Mesendoderm (in vitro differentiated cells): ENCODE data around the gene RPS6KL1.
A peak's percentile ranks its signal among the peaks of the same experiment; 100 is the strongest.
"Not testable (repeated sequence)": the region's sequence is repeated elsewhere in the genome, so short reads cannot be mapped to it uniquely, and the experiment has no call there.

Experiments
- DNase-seq: peaks from one replicate; pipeline ENCODE4 v3.0.0; 2013
- H2AK5ac ChIP-seq: 2 replicates; pipeline ENCODE4 v1.6.1; 2013; ENCODE audit warnings: low read length, inconsistent platforms
- H2BK120ac ChIP-seq: 2 replicates; pipeline ENCODE4 v1.6.1; 2013; ENCODE audit warnings: low read depth, mild to moderate bottlenecking, low read length, moderate library complexity, mixed read lengths
- H2BK15ac ChIP-seq: replicated peaks from 2 replicates; pipeline ENCODE4 v1.6.1; 2013; ENCODE audit warnings: low read depth, mild to moderate bottlenecking, moderate library complexity
- H2BK5ac ChIP-seq: 2 replicates; pipeline ENCODE4 v1.6.1; 2013; ENCODE audit warnings: low read length, inconsistent platforms
- H3K18ac ChIP-seq: 2 replicates; pipeline ENCODE4 v1.6.1; 2013; ENCODE audit warnings: mild to moderate bottlenecking, low read length, mixed read lengths
- H3K23ac ChIP-seq: one replicate; pipeline ENCODE4 v1.6.1; 2013; ENCODE audit warnings: low read length
- H3K27ac ChIP-seq: 2 replicates; pipeline ENCODE4 v1.5.1; 2013; ENCODE audit warnings: low read depth, mild to moderate bottlenecking, inconsistent platforms, low read length, moderate library complexity
- H3K27me3 ChIP-seq: 2 replicates; pipeline ENCODE4 v1.6.1; 2013; ENCODE audit warnings: low read length, control low read depth, mild to moderate bottlenecking, inconsistent platforms; ENCODE audit not compliant: insufficient read depth, poor library complexity
- H3K36me3 ChIP-seq: 2 replicates; pipeline ENCODE4 v1.6.1; 2013; ENCODE audit warnings: low read length, inconsistent platforms; ENCODE audit not compliant: control insufficient read depth, insufficient read depth
- H3K4ac ChIP-seq: one replicate; pipeline ENCODE4 v1.6.1; 2013; ENCODE audit warnings: low read depth, mild to moderate bottlenecking, low read length, moderate library complexity
- H3K4me1 ChIP-seq: 2 replicates; pipeline ENCODE4 v1.6.1; 2013; ENCODE audit warnings: low read depth, low read length, inconsistent platforms; ENCODE audit not compliant: control insufficient read depth
- H3K4me2 ChIP-seq: 2 replicates; pipeline ENCODE4 v1.6.1; 2013; ENCODE audit warnings: low read length
- H3K4me3 ChIP-seq: 2 replicates; pipeline ENCODE4 v1.5.1; 2013; ENCODE audit warnings: mild to moderate bottlenecking, low read length
- H3K56ac ChIP-seq: one replicate; pipeline ENCODE4 v1.6.1; 2013; ENCODE audit warnings: low read length
- H3K79me1 ChIP-seq: 2 replicates; pipeline ENCODE4 v1.6.1; 2013; ENCODE audit warnings: low read length, inconsistent platforms
- H3K79me2 ChIP-seq: 2 replicates; pipeline ENCODE4 v1.6.1; 2013; ENCODE audit warnings: mild to moderate bottlenecking, low read length; ENCODE audit not compliant: control insufficient read depth, insufficient read depth
- H3K9ac ChIP-seq: 2 replicates; pipeline ENCODE4 v1.6.1; 2013; ENCODE audit warnings: low read length, inconsistent platforms
- H4K5ac ChIP-seq: one replicate; pipeline ENCODE4 v1.6.1; 2013; ENCODE audit warnings: low read length
- H4K8ac ChIP-seq: one replicate; pipeline ENCODE4 v1.6.1; 2013; ENCODE audit warnings: low read depth, mild to moderate bottlenecking, control low read depth, low read length, moderate library complexity
- WGBS: extraction: QIAGEN DNeasy Blood & Tissue Kit; methylation state at CpG from one replicate; pipeline ENCODE4 v1.1.7; 2013; ENCODE audit warnings: low lambda C conversion rate, missing lambda C conversion rate; ENCODE audit not compliant: insufficient coverage; ENCODE audit errors: extremely low coverage; 5-methylcytosine and 5-hydroxymethylcytosine counted together

RPS6KL1 gene

DNA sequence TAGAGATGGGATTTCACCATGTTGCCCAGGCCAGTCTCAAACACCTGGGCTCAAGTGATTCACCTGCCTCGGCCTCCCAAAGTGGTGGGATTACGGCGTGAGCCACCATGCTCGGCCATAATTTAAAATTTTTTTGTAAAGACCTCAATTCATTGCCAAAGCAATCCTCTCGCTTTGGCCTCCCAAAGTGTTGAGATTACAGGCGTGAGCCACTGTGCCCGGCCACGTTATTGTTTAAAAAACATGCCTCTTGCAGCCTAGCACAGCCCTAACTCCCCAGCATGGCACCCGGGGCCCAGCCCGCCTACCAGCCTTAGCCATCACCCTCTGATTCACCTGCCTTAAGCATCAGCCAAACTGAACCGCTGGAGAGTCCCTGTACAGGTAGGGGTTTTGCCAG is 13.1 kb upstream of the RPS6KL1 start:
- H3K56ac ChIP-seq: no peak overlapping the region
- no peaks in the 10 kb centered on the region for H3K27me3 ChIP-seq
- no peak overlapping the region for H2AK5ac ChIP-seq
- H2BK5ac ChIP-seq: no peak overlapping the region
- H3K23ac ChIP-seq: no peak overlapping the region
- no CpG with 5 or more reads among the region's 11 CpGs for WGBS
- H3K4me2 ChIP-seq: no peak overlapping the region
- no peak for DNase-seq
- H4K5ac ChIP-seq: no peak overlapping the region
- H3K27ac ChIP-seq: no peak overlapping the region
- H3K4me1 ChIP-seq: no peaks in the 10 kb centered on the region
- H3K79me2 ChIP-seq: no peaks in the 10 kb centered on the region
- no peaks in the 10 kb centered on the region for H3K36me3 ChIP-seq
- no peak overlapping the region for H3K18ac ChIP-seq
- H3K79me1 ChIP-seq: no peaks in the 10 kb centered on the region
- no peak overlapping the region for H2BK120ac ChIP-seq
- H4K8ac ChIP-seq: no peak overlapping the region
- no peak overlapping the region for H3K9ac ChIP-seq
- H2BK15ac ChIP-seq: no peak overlapping the region
- H3K4me3 ChIP-seq: no peak overlapping the region
- no peak overlapping the region for H3K4ac ChIP-seq

DNA sequence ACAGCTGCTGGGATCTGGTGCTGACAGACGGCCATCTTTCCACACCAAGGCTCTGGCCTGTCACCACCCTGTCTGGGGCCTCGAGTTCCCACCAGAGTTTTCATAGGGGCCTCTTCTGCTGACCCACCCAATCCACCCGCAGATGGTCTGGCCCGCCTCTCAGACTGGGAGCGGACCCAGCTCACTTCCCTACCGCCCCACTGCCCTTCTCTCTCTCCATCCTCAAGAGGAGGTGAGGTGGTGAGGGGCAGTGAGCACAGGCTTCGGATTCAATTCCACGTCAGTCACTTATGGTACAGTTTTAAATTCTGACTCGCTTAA is 12.3 kb upstream of the RPS6KL1 start:
- Histone ChIP-seq H3K9ac (no peak overlapping the region), H2AK5ac (no peak overlapping the region), H3K27ac (no peak overlapping the region), H3K23ac (no peak overlapping the region), H2BK5ac (no peak overlapping the region), H2BK120ac (no peak overlapping the region), H3K56ac (no peak overlapping the region), H3K4me2 (no peak overlapping the region), H3K27me3 (no peaks in the 10 kb centered on the region), H3K79me1 (no peaks in the 10 kb centered on the region), H3K79me2 (no peaks in the 10 kb centered on the region), H3K18ac (no peak overlapping the region), H4K8ac (no peak overlapping the region), H4K5ac (no peak overlapping the region), H3K4me1 (no peaks in the 10 kb centered on the region), H3K4ac (no peak overlapping the region), H3K4me3 (no peak overlapping the region), H3K36me3 (no peaks in the 10 kb centered on the region), H2BK15ac (no peak overlapping the region)
- DNase-seq: no peak
- no CpG with 5 or more reads among the region's 9 CpGs for WGBS

DNA sequence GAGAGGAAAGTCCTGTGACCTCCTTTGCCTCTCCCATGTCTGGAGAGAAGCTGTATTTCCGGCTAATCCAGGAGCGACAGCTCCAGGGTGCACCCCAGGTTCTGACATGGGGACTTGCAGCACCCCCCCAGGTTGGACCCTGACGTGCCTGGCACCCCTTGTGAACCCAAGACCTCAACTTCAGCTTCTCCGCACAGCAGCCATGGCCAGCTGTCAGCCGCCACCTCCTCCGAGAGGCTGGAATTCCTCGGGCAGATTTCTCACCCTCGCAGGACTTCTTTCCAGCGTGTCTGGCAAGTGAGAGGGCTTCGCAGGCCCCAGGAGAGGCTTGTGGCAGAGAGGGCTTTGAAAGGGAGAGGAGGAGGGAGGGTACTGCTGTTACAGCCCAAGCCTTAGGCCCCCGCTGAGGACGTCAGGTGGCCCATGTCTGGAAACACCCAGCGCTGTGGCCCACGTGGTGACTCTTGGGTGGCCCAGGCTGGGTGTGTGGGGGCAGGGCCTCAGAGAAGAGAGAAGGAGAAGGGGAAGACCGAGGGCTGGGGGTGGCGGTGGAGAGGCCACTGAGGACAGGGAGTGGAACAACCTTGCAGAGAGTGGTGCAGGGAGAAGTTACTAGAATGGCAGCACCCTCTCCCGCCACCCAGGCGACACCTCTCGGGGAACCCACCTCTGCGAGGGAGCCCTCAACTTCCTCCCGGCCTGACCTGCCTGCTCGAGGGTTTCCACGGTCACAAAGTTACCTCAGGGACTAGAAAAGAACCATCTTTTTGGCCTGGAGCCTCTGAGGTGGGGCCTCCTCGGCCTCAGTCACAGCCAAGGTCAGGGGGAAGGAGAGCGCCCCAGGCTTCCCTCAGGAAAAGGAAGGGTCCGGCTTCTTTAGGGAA is 11.7 kb upstream of the RPS6KL1 start:
- H2AK5ac ChIP-seq: no peak overlapping the region
- no peak overlapping the region for H3K4ac ChIP-seq
- H3K27ac ChIP-seq: no peak overlapping the region
- H3K23ac ChIP-seq: no peak overlapping the region
- H2BK15ac ChIP-seq: no peak overlapping the region
- WGBS: no CpG with 5 or more reads among the region's 26 CpGs
- peak overlapping the region; percentile 58 for H3K56ac ChIP-seq
- no peak overlapping the region for H2BK5ac ChIP-seq
- no peak overlapping the region for H3K4me2 ChIP-seq
- H3K36me3 ChIP-seq: no peaks in the 10 kb centered on the region
- H3K79me2 ChIP-seq: no peaks in the 10 kb centered on the region
- no peak overlapping the region for H3K4me3 ChIP-seq
- no peak overlapping the region for H4K8ac ChIP-seq
- H3K4me1 ChIP-seq: no peaks in the 10 kb centered on the region
- H3K18ac ChIP-seq: no peak overlapping the region
- no peak overlapping the region for H3K9ac ChIP-seq
- H3K27me3 ChIP-seq: no peaks in the 10 kb centered on the region
- no peaks in the 10 kb centered on the region for H3K79me1 ChIP-seq
- H2BK120ac ChIP-seq: no peak overlapping the region
- DNase-seq: peak; percentile 61
- H4K5ac ChIP-seq: no peak overlapping the region

DNA sequence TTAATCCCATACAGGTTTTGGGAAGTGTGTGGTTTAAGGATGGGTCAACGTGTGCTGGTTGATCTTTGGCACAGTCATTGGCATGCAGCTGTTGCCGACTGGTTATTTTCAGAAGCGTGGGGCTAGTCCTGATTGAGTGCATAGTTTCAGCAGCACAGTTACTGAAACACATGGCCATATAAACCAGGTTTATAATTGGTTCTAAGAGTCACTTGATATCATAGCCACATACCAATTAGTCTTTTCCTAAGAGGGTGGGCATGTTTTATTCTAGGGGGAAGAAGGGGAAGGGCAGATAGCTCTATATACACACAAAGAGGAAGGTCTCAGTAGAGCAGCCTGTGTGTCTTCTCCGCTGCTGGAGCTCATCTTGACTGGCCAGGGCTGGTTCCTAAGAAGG is 11.0 kb upstream of the RPS6KL1 start:
- Histone ChIP-seq H2BK120ac (no peak overlapping the region), H4K5ac (no peak overlapping the region), H3K4me2 (no peak overlapping the region), H3K9ac (no peak overlapping the region), H3K23ac (no peak overlapping the region), H3K36me3 (no peaks in the 10 kb centered on the region), H3K18ac (no peak overlapping the region), H2AK5ac (no peak overlapping the region), H3K56ac (no peak overlapping the region), H3K4me1 (no peaks in the 10 kb centered on the region), H3K27me3 (no peaks in the 10 kb centered on the region), H3K27ac (no peak overlapping the region), H3K4ac (no peak overlapping the region), H2BK5ac (no peak overlapping the region), H3K79me1 (no peaks in the 10 kb centered on the region), H3K4me3 (no peak overlapping the region), H3K79me2 (no peaks in the 10 kb centered on the region), H4K8ac (no peak overlapping the region), H2BK15ac (no peak overlapping the region)
- no peak for DNase-seq
- WGBS: no CpG with 5 or more reads among the region's 4 CpGs

DNA sequence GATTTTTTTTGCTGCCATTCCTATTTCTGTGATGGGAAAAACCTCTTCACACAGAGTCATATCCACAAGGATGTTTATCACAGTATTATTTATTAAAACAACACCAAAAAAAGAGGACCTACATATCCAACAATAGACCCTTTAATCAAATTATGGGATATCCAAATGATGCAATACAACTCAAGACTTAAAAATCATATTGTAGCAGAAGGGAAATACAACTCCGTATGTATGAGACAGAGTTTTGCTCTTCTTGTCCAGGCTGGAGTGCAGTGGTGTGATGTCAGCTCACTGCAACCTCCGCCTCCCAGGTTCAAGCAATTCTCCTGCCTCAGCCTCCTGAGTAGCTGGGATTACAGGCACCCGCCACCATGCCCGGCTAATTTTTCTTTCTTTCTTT is 9.9 kb upstream of the RPS6KL1 start:
- not testable (repeated sequence) for H3K36me3 ChIP-seq, H3K9ac ChIP-seq, H3K23ac ChIP-seq, H2BK120ac ChIP-seq, H4K5ac ChIP-seq, H3K4me3 ChIP-seq, H3K4me1 ChIP-seq, DNase-seq, H3K27ac ChIP-seq, H3K18ac ChIP-seq, H3K27me3 ChIP-seq, H2BK5ac ChIP-seq, H4K8ac ChIP-seq, H3K4me2 ChIP-seq, H3K79me1 ChIP-seq, H2BK15ac ChIP-seq, H2AK5ac ChIP-seq, H3K56ac ChIP-seq, H3K79me2 ChIP-seq, H3K4ac ChIP-seq
- no CpG with 5 or more reads among the region's 4 CpGs for WGBS

DNA sequence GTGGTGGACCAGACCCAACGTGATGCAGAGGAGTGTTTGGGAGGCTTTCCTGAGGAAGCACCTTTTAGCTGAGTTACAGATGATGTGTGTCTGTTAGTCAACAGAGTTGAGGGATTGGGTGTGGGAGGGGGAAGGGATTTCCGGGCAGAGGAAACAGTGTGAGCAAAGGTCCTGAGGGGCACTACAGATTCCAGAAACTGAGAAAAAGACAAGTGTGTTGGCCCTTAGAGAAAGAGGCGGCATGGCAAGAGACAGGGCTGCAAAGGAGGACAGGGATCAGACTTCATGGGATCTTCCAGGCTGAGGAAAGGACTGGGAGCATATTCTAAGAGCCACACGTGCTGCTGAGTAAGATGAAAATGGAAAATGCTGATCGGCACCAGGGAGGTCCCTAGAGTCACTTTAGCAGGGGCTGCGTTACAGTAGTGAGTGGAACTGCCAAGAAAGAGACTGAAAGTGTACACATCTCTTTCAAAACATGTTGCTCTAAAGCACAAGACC is 9.4 kb upstream of the RPS6KL1 start:
- Histone ChIP-seq H3K27me3 (no peaks in the 10 kb centered on the region), H3K4me1 (no peaks in the 10 kb centered on the region), H3K9ac (no peak overlapping the region), H2BK5ac (no peak overlapping the region), H3K79me1 (no peaks in the 10 kb centered on the region), H2BK120ac (no peak overlapping the region), H3K36me3 (no peaks in the 10 kb centered on the region), H3K4me2 (no peak overlapping the region), H3K18ac (no peak overlapping the region), H3K79me2 (no peaks in the 10 kb centered on the region), H3K56ac (no peak overlapping the region), H4K5ac (no peak overlapping the region), H2BK15ac (no peak overlapping the region), H3K27ac (no peak overlapping the region), H3K4me3 (no peak overlapping the region), H2AK5ac (no peak overlapping the region), H4K8ac (no peak overlapping the region), H3K4ac (no peak overlapping the region), H3K23ac (no peak overlapping the region)
- no CpG with 5 or more reads among the region's 6 CpGs for WGBS
- DNase-seq: no peak
